ENCODE results near the gene ICA1. TPM values are rescaled to one million over a fixed set of nuclear protein-coding genes. Genes with fewer than 3 reads are reported as not detected.

Gene ICA1
- total RNA-seq, 3 donors from 2014 or later, result 18.7 to 59.9 (median 41.9) TPM

GRCh38 chr7:8200717-8201116, 61.2 kb downstream of the ICA1 start:
- H3K9me3 ChIP-seq, result no peaks in the 10 kb centered on the region
- intact Hi-C loops (cut with DNase I, micrococcal nuclease), result no loop called here
- no peaks in the 10 kb centered on the region for H3K4me1 ChIP-seq (ENCODE audit: low read depth)
- DNase-seq (no peak), ATAC-seq (no peak)
- H3K36me3 ChIP-seq (ENCODE audit: low read depth), result no peaks in the 10 kb centered on the region
- H3K4me3 ChIP-seq, result no peak overlapping the region
- TF ChIP-seq CTCF (IDR thresholded peaks at IDR 0.05), result no peak

- intact Hi-C loops (cut with DNase I, micrococcal nuclease), result no loop called here
- H3K9me3 ChIP-seq, result no peaks in the 10 kb centered on the region
- H3K4me3 ChIP-seq, result no peak overlapping the region
- no peak for ATAC-seq
- TF ChIP-seq CTCF (IDR thresholded peaks at IDR 0.05), result no peak
- H3K4me1 ChIP-seq (ENCODE audit: low read depth), result no peaks in the 10 kb centered on the region
- no peak for DNase-seq
- no peaks in the 10 kb centered on the region for H3K36me3 ChIP-seq (ENCODE audit: low read depth)
Observed at GRCh38 chr7:8200316-8200715, 61.7 kb downstream of the ICA1 start.

- DNase-seq (peak in 1 of 3 donors; percentile 19), ATAC-seq (peak; percentile 26)
- H3K4me1 ChIP-seq (ENCODE audit: low read depth), result no peaks in the 10 kb centered on the region
- intact Hi-C loops (cut with DNase I, micrococcal nuclease), result no loop called here
- no peak overlapping the region for H3K4me3 ChIP-seq
- no peak for TF ChIP-seq CTCF (IDR thresholded peaks at IDR 0.05)
- H3K36me3 ChIP-seq (ENCODE audit: low read depth), result no peaks in the 10 kb centered on the region
- no peaks in the 10 kb centered on the region for H3K9me3 ChIP-seq
Observed at GRCh38 chr7:8197994-8198698, 63.8 kb downstream of the ICA1 start.

- intact Hi-C loops (cut with DNase I, micrococcal nuclease), result no loop called here
- H3K36me3 ChIP-seq (ENCODE audit: low read depth), result no peaks in the 10 kb centered on the region
- H3K9me3 ChIP-seq, result no peaks in the 10 kb centered on the region
- ATAC-seq, result no peak
- H3K4me1 ChIP-seq (ENCODE audit: low read depth), result peaks cover 7% of the 10 kb centered on the region
- DNase-seq, result no peak
- no peak overlapping the region for H3K4me3 ChIP-seq
- no peak for TF ChIP-seq CTCF (IDR thresholded peaks at IDR 0.05)
Observed at GRCh38 chr7:8192897-8193296, 69.1 kb downstream of the ICA1 start.

GRCh38 chr7:8190119-8190895, 71.7 kb downstream of the ICA1 start:
- DNase-seq (peak in 1 of 3 donors; percentile 81), ATAC-seq (peak; percentile 73)
- Histone ChIP-seq H3K9me3 (no peaks in the 10 kb centered on the region), H3K4me3 (no peak overlapping the region), H3K36me3 (ENCODE audit: low read depth) (no peaks in the 10 kb centered on the region), H3K4me1 (ENCODE audit: low read depth) (peaks cover 7% of the 10 kb centered on the region)
- TF ChIP-seq CTCF (IDR thresholded peaks at IDR 0.05), result no peak
- intact Hi-C loops (cut with DNase I, micrococcal nuclease), result no loop called here

Data from mucosa of descending colon (tissue), 3 donors.